ENCODE results near the gene NBPF1.
"Not testable (repeated sequence)": the region's sequence is repeated elsewhere in the genome, so short reads cannot be mapped to it uniquely, and the experiment has no call there.

NBPF1 gene

DNA sequence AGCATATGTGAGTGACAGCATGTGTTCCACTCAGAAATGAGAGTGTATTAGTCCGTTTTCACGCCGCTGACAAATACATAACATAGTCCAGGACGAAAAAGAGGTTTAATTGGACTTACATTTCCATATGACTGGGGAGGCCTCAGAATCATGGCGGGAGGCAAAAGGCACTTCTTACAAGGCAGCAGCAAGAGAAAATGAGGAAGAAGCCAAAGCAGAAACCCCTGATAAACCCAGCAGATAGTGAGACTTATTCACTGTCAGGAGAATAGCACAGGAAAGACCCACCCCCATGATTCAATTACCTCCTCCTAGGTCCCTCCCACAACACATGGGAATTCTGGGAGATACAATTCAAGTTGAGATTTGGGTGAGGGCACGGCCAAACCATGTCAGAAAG is 75.8 kb downstream of the NBPF1 start:
- DNase-seq (ENCODE audit: extremely low spot score); POLR2A ChIA-PET; CTCF ChIA-PET: not testable (repeated sequence)

DNA sequence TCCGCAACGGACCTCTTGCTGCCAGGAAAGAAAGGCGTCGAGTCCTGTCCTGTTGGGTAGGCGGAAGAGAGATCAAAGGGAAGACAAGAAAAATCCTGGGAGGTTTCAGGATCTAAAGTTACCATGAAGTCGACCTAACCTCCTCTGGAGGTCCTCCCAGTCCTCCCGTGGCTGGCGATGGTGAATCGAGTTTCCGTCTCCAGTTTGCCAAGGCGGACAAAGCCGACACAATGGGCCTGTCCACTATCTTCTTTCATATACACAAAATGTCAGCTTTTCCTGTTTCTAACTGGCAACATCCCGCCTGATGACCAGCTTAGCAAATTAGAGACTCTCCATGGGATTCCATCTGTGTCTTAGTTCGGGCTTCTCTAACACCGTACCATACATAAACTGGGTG is 76.6 kb downstream of the NBPF1 start:
- POLR2A ChIA-PET; CTCF ChIA-PET; DNase-seq (ENCODE audit: extremely low spot score): not testable (repeated sequence)

DNA sequence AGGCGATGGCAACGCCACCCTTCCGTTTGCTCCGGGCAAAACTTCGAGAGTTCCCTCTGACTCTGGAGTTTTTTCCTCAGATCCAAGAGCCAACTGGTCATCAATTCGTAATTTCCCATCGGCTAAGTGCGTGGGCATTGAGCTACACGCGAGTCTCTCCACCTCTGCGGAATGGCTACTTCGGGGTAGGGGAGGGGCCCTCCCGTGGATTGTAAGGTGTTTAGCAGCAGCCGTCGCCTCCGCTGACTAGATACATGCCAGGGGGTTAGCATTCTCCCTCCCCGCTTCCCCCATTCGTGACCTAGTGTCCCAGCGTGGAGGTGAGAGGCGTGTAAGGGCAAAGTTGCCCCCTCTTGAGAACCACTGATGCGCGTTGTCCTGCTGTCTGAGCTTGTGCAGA is 77.5 kb downstream of the NBPF1 start:
- DNase-seq (ENCODE audit: extremely low spot score); CTCF ChIA-PET; POLR2A ChIA-PET: not testable (repeated sequence)

DNA sequence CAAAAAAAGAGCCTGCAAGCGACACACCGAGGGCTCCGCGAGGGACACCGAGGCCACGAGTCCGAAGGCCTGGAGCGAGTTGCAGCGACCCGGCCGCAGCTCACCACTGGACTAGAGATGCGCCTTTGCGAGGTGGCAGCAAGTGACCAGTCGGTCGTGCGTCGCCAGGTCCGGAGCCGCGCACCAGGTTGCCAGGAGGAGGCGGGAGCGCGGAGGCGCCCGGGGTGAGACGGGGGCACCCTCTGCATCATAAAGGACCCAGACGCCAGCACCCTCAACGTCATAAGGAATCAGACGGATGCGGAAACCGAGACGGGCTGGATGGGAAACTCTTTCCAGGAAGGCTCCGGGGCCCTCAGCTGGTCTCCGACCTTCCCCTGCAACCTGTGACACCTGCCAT is 77.9 kb downstream of the NBPF1 start:
- CTCF ChIA-PET; DNase-seq (ENCODE audit: extremely low spot score); POLR2A ChIA-PET: not testable (repeated sequence)

DNA sequence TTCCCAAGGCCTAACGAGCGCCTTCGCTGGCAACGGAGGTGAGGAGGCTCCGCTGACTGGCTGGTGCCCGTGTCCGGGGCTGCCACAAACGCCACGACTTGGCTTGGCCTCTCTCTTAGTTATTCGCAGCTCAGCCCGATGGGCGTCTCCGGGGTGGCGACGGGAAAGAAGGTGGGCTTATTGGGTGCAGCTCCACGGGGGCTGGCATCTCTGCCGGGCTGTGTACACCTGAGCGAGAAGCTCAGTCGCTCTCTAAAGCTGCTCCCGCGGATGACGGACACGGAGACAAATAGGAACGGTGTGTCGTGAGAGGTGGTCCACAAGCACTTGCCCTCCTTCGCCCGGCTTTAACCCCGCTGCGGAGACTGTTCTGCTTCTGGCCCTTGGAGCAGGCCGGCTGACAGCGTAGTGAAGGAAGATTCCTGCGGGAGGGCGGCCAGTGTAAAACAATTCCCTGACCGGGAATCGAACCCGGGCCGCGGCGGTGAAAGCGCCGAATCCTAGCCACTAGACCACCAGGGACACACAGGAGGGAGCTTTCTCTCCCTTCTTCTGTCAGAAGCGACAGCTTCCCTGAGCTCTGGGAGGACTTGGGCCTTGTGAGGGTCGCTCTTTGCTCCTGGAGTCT is 78.4 kb downstream of the NBPF1 start:
- DNase-seq (ENCODE audit: extremely low spot score); POLR2A ChIA-PET; CTCF ChIA-PET: not testable (repeated sequence)
- TF ChIP-seq, protein P1, sequence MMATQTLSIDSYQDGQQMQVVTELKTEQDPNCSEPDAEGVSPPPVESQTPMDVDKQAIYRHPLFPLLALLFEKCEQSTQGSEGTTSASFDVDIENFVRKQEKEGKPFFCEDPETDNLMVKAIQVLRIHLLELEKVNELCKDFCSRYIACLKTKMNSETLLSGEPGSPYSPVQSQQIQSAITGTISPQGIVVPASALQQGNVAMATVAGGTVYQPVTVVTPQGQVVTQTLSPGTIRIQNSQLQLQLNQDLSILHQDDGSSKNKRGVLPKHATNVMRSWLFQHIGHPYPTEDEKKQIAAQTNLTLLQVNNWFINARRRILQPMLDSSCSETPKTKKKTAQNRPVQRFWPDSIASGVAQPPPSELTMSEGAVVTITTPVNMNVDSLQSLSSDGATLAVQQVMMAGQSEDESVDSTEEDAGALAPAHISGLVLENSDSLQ (IDR thresholded peaks at IDR 0.05) = peak; percentile 58; the same call in 1 of the 2 replicates

DNA sequence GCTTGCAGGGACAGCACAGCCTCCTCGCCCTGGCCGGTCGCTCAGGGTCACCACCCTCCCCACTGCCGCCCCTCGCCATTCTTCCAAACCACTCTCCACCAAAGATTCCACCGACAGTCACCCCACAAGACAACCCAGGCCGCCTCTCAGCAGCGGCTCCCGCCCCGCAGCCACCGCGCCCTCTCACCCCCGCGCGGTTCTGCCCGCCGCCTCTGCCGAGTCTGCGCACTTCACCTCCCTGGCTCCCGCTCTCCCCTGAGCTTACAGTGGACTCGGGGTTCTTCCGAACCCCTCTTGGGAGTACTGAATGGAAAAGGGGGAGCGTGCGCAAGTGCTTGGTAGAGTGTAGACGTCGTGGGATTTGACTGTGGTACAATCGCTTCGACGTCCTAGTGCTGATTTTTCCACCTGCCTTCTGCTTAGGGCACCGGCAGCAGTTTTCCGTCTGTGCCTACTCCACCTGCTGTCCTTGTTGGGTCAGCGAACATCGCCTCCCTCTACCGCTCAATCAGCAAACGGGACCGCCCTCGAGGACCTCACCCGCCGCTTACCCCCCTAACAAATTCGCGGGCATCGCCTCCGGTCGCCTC is 79.0 kb downstream of the NBPF1 start:
- POLR2A ChIA-PET; CTCF ChIA-PET; DNase-seq (ENCODE audit: extremely low spot score): not testable (repeated sequence)

DNA sequence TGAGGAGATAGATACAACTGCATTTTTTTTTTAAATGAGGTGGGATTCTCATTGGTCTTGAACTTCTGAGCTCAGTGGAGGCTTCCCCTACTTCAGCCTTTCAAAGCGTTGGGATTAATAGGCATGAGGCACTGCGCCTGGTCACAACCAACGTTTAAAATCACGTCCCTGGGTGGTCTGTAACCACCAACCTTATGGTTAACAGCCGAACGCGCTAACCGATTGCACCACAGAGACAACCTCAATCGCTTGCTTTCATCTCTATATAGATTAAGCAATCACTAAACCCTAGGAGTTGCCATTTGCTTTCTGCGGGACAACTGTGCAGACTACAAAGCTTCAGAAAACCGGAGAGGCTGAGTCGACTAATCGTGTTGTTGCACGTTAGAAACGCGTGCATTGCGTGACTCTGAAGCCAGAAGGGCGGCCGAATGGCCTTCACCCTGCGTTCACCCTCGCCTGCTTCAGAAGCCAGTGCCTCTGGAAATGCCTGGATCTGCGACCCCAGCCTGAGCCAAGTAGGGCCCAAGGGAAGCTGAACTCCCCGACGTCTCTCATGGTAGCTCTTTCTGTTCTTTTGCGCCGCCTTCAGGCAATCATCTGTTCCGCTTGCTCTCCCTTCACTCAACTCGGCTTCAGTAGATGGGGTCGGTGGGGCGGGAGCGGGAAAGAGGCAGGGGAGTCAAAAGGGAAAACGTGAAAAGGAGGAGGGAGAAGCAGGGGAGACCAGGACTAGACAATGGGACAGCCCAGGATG is 81.0 kb downstream of the NBPF1 start:
- DNase-seq (ENCODE audit: extremely low spot score); CTCF ChIA-PET; POLR2A ChIA-PET: not testable (repeated sequence)

DNA sequence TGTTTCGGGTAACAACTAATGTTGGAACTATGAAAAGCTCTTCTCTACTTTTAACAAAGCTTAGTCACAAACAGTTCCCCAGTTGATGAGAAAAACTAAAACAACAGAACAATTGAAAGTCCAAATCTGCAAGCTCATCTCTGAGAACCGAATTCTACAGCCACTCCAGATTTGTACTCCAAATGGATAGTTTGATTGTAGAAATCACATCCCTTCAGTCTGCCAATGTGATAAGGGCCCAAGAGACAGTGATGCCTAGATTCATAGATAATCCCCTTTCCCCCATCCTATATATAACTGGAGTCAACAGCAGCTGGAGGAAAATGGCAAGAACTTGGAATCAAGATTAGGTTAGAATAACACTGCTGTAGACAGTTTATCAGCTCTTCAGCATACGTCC is 85.0 kb downstream of the NBPF1 start:
- POLR2A ChIA-PET; DNase-seq (ENCODE audit: extremely low spot score); CTCF ChIA-PET: not testable (repeated sequence)

DNA sequence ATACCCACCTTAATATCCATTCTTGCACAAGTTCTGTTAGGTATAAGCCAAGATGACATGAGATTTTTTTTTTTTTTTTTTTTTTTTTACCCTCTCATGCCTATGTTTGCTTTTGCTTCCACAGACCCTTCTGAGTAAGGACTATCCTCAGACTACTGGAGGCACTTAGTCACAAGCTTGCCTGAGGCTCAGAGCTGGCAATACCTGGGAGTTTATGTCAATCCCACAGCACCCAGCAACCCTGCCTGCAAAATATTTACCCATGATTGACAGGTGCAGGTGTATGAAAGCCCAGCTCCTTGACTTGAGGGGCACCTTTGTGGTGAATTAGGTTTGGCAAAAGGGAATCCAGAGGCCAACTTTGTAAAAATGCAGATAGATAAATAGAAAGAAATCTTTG is 87.6 kb downstream of the NBPF1 start:
- POLR2A ChIA-PET; CTCF ChIA-PET; DNase-seq (ENCODE audit: extremely low spot score): not testable (repeated sequence)

DNA sequence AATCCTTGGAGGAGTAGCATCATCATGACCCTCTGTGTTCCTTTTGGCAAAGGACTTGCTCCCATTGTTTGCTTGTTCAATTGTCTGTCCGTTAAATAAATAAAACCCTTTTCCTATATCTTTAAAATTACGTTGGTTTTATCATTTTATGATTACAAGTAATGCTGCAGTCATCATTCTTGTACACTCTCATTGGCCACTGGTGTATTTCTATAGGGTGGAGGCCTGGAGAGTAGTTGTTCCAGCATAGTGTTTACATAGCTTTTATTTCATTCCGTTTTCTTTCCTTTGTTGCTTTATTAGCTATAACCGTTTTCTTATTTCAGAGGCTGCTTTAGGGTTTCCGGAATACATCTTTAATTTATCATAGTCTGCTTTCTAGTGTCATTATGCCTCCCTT is 91.7 kb downstream of the NBPF1 start:
- POLR2A ChIA-PET; CTCF ChIA-PET; DNase-seq (ENCODE audit: extremely low spot score): not testable (repeated sequence)

DNA sequence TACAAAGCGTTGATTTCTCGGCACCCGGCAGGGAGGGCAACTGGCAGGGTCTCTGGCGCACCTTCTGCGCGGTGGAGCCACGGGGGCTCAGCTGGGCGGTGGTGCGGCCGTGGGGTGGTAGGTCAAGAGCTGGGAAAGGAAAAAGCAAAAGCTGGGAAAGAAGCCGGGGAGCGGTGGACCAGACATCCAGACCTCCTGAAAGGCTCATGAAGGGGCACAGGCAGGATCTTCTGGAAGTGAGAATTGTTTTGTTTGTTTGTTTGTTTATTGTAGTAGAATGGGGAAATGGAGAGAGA is 92.1 kb downstream of the NBPF1 start:
- no peak for DNase-seq (ENCODE audit: extremely low spot score)
- POLR2A ChIA-PET = no interaction called here
- TF ChIP-seq ARNT (IDR thresholded peaks at IDR 0.05) (no peak), SP1 (IDR thresholded peaks at IDR 0.05) (no peak), NFRKB (IDR thresholded peaks at IDR 0.05) (no peak), ZNF384 (IDR thresholded peaks at IDR 0.05) (no peak), FOXK2 (IDR thresholded peaks at IDR 0.05) (no peak), CTBP1 (IDR thresholded peaks at IDR 0.05; ENCODE audit: borderline replicate concordance) (no peak), FOXM1 (IDR thresholded peaks at IDR 0.05; ENCODE audit: borderline replicate concordance) (no peak), TARDBP (IDR thresholded peaks at IDR 0.05) (no peak), BHLHE40 (IDR thresholded peaks at IDR 0.05; ENCODE audit: borderline replicate concordance) (no peak)
- TF ChIP-seq, protein P1 (IDR thresholded peaks at IDR 0.05) = no peak
- CTCF ChIA-PET = no interaction called here

DNA sequence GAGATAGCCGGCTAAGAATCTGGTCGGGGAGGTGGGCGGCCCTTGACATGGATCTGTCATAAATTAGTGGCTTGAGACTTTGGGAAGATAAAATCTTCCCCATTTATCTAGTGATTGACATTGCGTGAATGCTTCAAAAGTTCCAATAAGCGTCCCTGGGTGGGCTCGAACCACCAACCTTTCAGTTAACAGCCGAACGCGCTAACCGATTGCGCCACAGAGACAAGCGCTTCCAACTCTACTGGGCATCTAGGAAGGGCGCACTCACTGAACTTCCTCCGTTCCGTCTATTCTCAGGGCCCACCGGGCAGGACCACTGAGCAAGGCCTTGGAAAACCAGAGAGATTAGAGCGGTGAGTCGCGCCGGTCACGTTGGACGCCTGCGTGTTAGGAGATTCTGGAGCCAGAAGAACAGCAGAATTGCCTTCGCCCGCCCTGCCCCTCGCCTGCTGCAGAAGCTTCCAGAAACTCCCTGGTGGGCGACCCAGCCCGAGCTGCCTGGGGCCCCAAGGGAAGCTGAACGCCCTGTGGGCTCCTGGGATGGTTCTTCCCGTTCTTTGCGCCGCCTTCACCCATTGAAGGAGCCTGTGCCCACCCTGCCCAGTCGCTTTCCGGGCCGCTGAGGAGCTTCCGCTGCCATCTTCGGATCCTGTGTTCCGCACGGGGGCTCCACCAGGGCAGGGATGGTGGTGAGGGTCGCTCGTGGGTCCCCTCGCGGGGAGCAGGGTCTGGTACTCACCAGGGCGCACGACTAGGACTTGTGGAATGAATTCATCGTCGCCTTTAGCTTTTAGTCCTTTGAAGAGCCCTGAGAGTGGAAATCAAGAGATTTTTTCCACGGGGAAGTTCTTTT is 92.7 kb downstream of the NBPF1 start:
- CTCF ChIA-PET; DNase-seq (ENCODE audit: extremely low spot score); POLR2A ChIA-PET: not testable (repeated sequence)

DNA sequence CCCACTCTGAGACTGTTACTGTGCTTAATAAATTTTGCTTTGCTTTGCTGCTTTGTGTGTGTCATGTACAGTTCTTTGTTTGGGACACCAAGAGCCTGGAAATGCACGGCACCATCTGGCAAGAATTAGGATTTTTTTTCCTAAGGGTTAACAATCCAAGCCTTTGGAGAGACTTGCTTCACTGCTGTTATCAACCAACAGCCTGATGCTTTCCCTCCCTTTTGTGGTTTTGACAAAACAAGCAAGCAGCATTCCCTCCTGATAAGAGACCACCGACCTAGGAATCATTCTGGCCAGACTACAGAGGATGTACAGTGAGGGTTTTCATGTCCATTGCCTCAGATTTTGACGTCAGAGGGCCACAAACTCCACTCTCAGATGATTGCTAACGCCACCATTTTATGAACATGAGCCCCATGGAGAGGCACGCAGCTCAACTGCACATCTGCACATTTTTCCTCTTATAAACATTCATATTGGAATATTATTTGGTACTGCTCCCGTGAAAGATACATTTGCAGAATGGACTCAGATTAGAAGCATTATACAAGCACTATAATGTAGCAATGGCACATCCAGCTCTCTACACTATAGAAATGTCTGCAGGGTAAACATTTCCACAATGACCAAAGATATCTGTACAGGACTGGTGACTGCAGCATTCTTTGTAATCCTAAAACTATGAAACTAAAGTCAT is 94.0 kb downstream of the NBPF1 start:
- DNase-seq (ENCODE audit: extremely low spot score); POLR2A ChIA-PET; CTCF ChIA-PET: not testable (repeated sequence)

DNA sequence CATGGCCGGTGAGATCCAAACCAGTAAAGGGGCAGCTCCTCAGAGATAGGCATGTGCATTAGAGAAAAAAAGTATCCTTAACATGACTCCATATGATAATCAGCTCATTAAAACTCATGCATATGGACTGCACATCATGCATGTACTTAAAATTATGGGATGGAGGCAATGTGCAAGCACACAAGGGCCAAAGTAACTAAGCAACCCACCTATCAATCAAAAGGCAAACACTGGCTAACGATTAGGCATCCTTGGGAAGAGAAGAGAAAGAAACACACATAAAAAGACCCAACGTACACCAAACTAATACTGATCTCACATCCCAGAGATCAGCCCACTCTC is 94.5 kb downstream of the NBPF1 start:
- POLR2A ChIA-PET; CTCF ChIA-PET; DNase-seq (ENCODE audit: extremely low spot score): not testable (repeated sequence)

Measured in HEK293T (cell line).